ENCODE measurements around the gene STYXL2.

STYXL2 gene

GRCh38 chr1:167066333-167067122, 27.3 kb upstream of the STYXL2 start:
- no peaks in the 10 kb centered on the region for H3K9me3 ChIP-seq (ENCODE audit: severe bottlenecking)
- peak; percentile 87 for ATAC-seq (ENCODE audit: low read depth)
- no peak for DNase-seq (ENCODE audit: low spot score)
- H3K27ac ChIP-seq (ENCODE audit: poor library complexity, severe bottlenecking) = no peak overlapping the region
- H3K4me3 ChIP-seq (ENCODE audit: severe bottlenecking) = peak overlapping the region; percentile 17
- peak; percentile 96 for TF ChIP-seq CTCF (IDR thresholded peaks at IDR 0.05; ENCODE audit: poor library complexity, severe bottlenecking)
- H3K4me1 ChIP-seq (ENCODE audit: insufficient read depth, poor library complexity, severe bottlenecking) = peaks cover 4% of the 10 kb centered on the region
- H3K27me3 ChIP-seq (ENCODE audit: insufficient read depth, poor library complexity, severe bottlenecking) = no peaks in the 10 kb centered on the region
- no peaks in the 10 kb centered on the region for H3K36me3 ChIP-seq (ENCODE audit: low read depth)

- ATAC-seq (ENCODE audit: low read depth) (no peak), DNase-seq (ENCODE audit: low spot score) (no peak)
- H3K36me3 ChIP-seq (ENCODE audit: low read depth) = no peaks in the 10 kb centered on the region
- TF ChIP-seq CTCF (IDR thresholded peaks at IDR 0.05; ENCODE audit: poor library complexity, severe bottlenecking) = no peak
- H3K27ac ChIP-seq (ENCODE audit: poor library complexity, severe bottlenecking) = no peak overlapping the region
- H3K4me1 ChIP-seq (ENCODE audit: insufficient read depth, poor library complexity, severe bottlenecking) = peaks cover 4% of the 10 kb centered on the region
- no peak overlapping the region for H3K4me3 ChIP-seq (ENCODE audit: severe bottlenecking)
- H3K27me3 ChIP-seq (ENCODE audit: insufficient read depth, poor library complexity, severe bottlenecking) = no peaks in the 10 kb centered on the region
- H3K9me3 ChIP-seq (ENCODE audit: severe bottlenecking) = no peaks in the 10 kb centered on the region
Measured at GRCh38 chr1:167067904-167068303, 26.0 kb upstream of the STYXL2 start.

- H3K4me1 ChIP-seq (ENCODE audit: insufficient read depth, poor library complexity, severe bottlenecking) = peaks cover 4% of the 10 kb centered on the region
- H3K4me3 ChIP-seq (ENCODE audit: severe bottlenecking) = no peak overlapping the region
- DNase-seq (ENCODE audit: low spot score) (no peak), ATAC-seq (ENCODE audit: low read depth) (no peak)
- H3K27ac ChIP-seq (ENCODE audit: poor library complexity, severe bottlenecking) = no peak overlapping the region
- no peak for TF ChIP-seq CTCF (IDR thresholded peaks at IDR 0.05; ENCODE audit: poor library complexity, severe bottlenecking)
- H3K9me3 ChIP-seq (ENCODE audit: severe bottlenecking) = no peaks in the 10 kb centered on the region
- H3K27me3 ChIP-seq (ENCODE audit: insufficient read depth, poor library complexity, severe bottlenecking) = no peaks in the 10 kb centered on the region
- H3K36me3 ChIP-seq (ENCODE audit: low read depth) = no peaks in the 10 kb centered on the region
Measured at GRCh38 chr1:167068761-167069160, 25.1 kb upstream of the STYXL2 start.

GRCh38 chr1:167071286-167071685, 22.6 kb upstream of the STYXL2 start:
- H3K36me3 ChIP-seq (ENCODE audit: low read depth) = no peaks in the 10 kb centered on the region
- no peak for TF ChIP-seq CTCF (IDR thresholded peaks at IDR 0.05; ENCODE audit: poor library complexity, severe bottlenecking)
- no peaks in the 10 kb centered on the region for H3K9me3 ChIP-seq (ENCODE audit: severe bottlenecking)
- H3K4me1 ChIP-seq (ENCODE audit: insufficient read depth, poor library complexity, severe bottlenecking) = peaks cover 4% of the 10 kb centered on the region
- H3K4me3 ChIP-seq (ENCODE audit: severe bottlenecking) = no peak overlapping the region
- H3K27me3 ChIP-seq (ENCODE audit: insufficient read depth, poor library complexity, severe bottlenecking) = no peaks in the 10 kb centered on the region
- DNase-seq (ENCODE audit: low spot score) (no peak), ATAC-seq (ENCODE audit: low read depth) (no peak)
- no peak overlapping the region for H3K27ac ChIP-seq (ENCODE audit: poor library complexity, severe bottlenecking)

GRCh38 chr1:167076136-167076710, 17.7 kb upstream of the STYXL2 start:
- H3K27ac ChIP-seq (ENCODE audit: poor library complexity, severe bottlenecking) = no peak overlapping the region
- no peak overlapping the region for H3K4me3 ChIP-seq (ENCODE audit: severe bottlenecking)
- no peaks in the 10 kb centered on the region for H3K9me3 ChIP-seq (ENCODE audit: severe bottlenecking)
- no peaks in the 10 kb centered on the region for H3K4me1 ChIP-seq (ENCODE audit: insufficient read depth, poor library complexity, severe bottlenecking)
- ATAC-seq (ENCODE audit: low read depth) (no peak), DNase-seq (ENCODE audit: low spot score) (no peak)
- H3K36me3 ChIP-seq (ENCODE audit: low read depth) = no peaks in the 10 kb centered on the region
- TF ChIP-seq CTCF (IDR thresholded peaks at IDR 0.05; ENCODE audit: poor library complexity, severe bottlenecking) = no peak
- no peaks in the 10 kb centered on the region for H3K27me3 ChIP-seq (ENCODE audit: insufficient read depth, poor library complexity, severe bottlenecking)
